KMS-11 (cell line): ENCODE data around the gene ARHGAP44.

Source experiments
- H2AFZ ChIP-seq: fragments of 200-600 bp; sonication (generic); 2 replicates; pipeline ENCODE4 v1.6.1; 2016; ENCODE audit warnings: antibody characterized with exemption, mixed run types, low read depth
- H3K27ac ChIP-seq: fragments of 200-600 bp; sonication (generic); 2 replicates; pipeline ENCODE4 v1.6.1; 2016; ENCODE audit warnings: mild to moderate bottlenecking, mixed run types
- H3K27me3 ChIP-seq: fragments of 200-600 bp; sonication (generic); 2 replicates; pipeline ENCODE4 v1.6.1; 2017; ENCODE audit warnings: mild to moderate bottlenecking, low read depth, mixed run types, moderate library complexity; ENCODE audit not compliant: insufficient read depth
- H3K36me3 ChIP-seq: fragments of 200-600 bp; sonication (generic); 2 replicates; pipeline ENCODE4 v1.6.1; 2017; ENCODE audit warnings: mild to moderate bottlenecking, mixed run types; ENCODE audit not compliant: insufficient read depth
- H3K4me1 ChIP-seq: fragments of 200-600 bp; sonication (generic); 2 replicates; pipeline ENCODE4 v1.6.1; 2016; ENCODE audit warnings: mild to moderate bottlenecking, low read depth, mixed run types; ENCODE audit not compliant: poor library complexity, severe bottlenecking
- H3K4me2 ChIP-seq: fragments of 200-600 bp; sonication (generic); 2 replicates; pipeline ENCODE4 v1.7.0; 2016; ENCODE audit warnings: mild to moderate bottlenecking, mixed run types
- H3K4me3 ChIP-seq: fragments of 200-600 bp; sonication (generic); IDR thresholded peaks from 2 replicates; pipeline ENCODE4 v1.6.1; 2017; ENCODE audit warnings: low read depth, low read length, mixed read lengths; ENCODE audit not compliant: insufficient read depth
- H3K79me2 ChIP-seq: fragments of 200-600 bp; sonication (generic); 2 replicates; pipeline ENCODE4 v1.6.1; 2016; ENCODE audit warnings: low read depth, mixed run types; ENCODE audit not compliant: insufficient read depth
- H3K9ac ChIP-seq: fragments of 200-600 bp; sonication (generic); 2 replicates; pipeline ENCODE4 v1.6.1; 2016; ENCODE audit warnings: mild to moderate bottlenecking, mixed run types
- H4K20me1 ChIP-seq: fragments of 200-600 bp; sonication (generic); 2 replicates; pipeline ENCODE4 v1.6.1; 2016; ENCODE audit warnings: mild to moderate bottlenecking, mixed run types; ENCODE audit not compliant: insufficient read depth
- CTCF ChIP-seq: fragments of 200-600 bp; sonication (generic); conservative IDR thresholded peaks from 2 replicates; pipeline ENCODE4 v1.6.1; 2017; ENCODE audit warnings: low read depth, mild to moderate bottlenecking, antibody characterized with exemption, low read length, moderate library complexity, mixed read lengths

Gene ARHGAP44

GRCh38 chr17:13005530-13005929 is 216.2 kb downstream of the ARHGAP44 start:
- Histone ChIP-seq H3K27ac (no peak overlapping the region), H2AFZ (no peak overlapping the region), H3K27me3 (no peaks in the 10 kb centered on the region), H3K4me1 (no peaks in the 10 kb centered on the region), H3K9ac (no peak overlapping the region), H3K4me3 (no peak overlapping the region), H3K36me3 (no peaks in the 10 kb centered on the region), H3K4me2 (no peak overlapping the region), H3K79me2 (no peaks in the 10 kb centered on the region), H4K20me1 (no peaks in the 10 kb centered on the region)
- no peak for TF ChIP-seq CTCF

- Histone ChIP-seq H3K27ac (no peak overlapping the region), H3K27me3 (no peaks in the 10 kb centered on the region), H3K79me2 (no peaks in the 10 kb centered on the region), H3K9ac (no peak overlapping the region), H3K36me3 (no peaks in the 10 kb centered on the region), H2AFZ (no peak overlapping the region), H4K20me1 (no peaks in the 10 kb centered on the region), H3K4me2 (no peak overlapping the region), H3K4me1 (no peaks in the 10 kb centered on the region), H3K4me3 (no peak overlapping the region)
- no peak for TF ChIP-seq CTCF
Observed at GRCh38 chr17:13008461-13008860, 219.2 kb downstream of the ARHGAP44 start.

GRCh38 chr17:13010959-13011358 is 221.7 kb downstream of the ARHGAP44 start:
- TF ChIP-seq CTCF: no peak
- H3K27ac ChIP-seq: no peak overlapping the region
- H3K4me3 ChIP-seq: no peak overlapping the region
- H3K9ac ChIP-seq: no peak overlapping the region
- H4K20me1 ChIP-seq: no peaks in the 10 kb centered on the region
- no peaks in the 10 kb centered on the region for H3K27me3 ChIP-seq
- H3K79me2 ChIP-seq: no peaks in the 10 kb centered on the region
- no peaks in the 10 kb centered on the region for H3K4me1 ChIP-seq
- no peaks in the 10 kb centered on the region for H3K36me3 ChIP-seq
- H3K4me2 ChIP-seq: no peak overlapping the region
- H2AFZ ChIP-seq: no peak overlapping the region

- no peak overlapping the region for H3K4me2 ChIP-seq
Observed at GRCh38 chr17:13014801-13015200, 225.5 kb downstream of the ARHGAP44 start.

More at GRCh38 chr17:13014801-13015200, 225.5 kb downstream of the ARHGAP44 start:
- H3K9ac ChIP-seq: no peak overlapping the region
- no peaks in the 10 kb centered on the region for H3K36me3 ChIP-seq
- no peak overlapping the region for H2AFZ ChIP-seq
- no peaks in the 10 kb centered on the region for H3K4me1 ChIP-seq
- no peaks in the 10 kb centered on the region; the same call in 1 of the 2 replicates for H3K79me2 ChIP-seq
- no peaks in the 10 kb centered on the region for H3K27me3 ChIP-seq
- no peak for TF ChIP-seq CTCF
- H3K4me3 ChIP-seq: no peak overlapping the region
- no peak overlapping the region for H3K27ac ChIP-seq
- no peaks in the 10 kb centered on the region for H4K20me1 ChIP-seq
